Measurements from ENCODE around the gene ROPN1L. TPM values are rescaled to one million over a fixed set of nuclear protein-coding genes. Genes with fewer than 3 reads are reported as not detected.

The ROPN1L gene
- total and polyA plus RNA-seq, 12 donors: 0.15 to 3.9 (median 0.42) TPM; not detected in 3

GRCh38 chr5:10459080-10460055 is 17.7 kb downstream of the ROPN1L start:
- Histone ChIP-seq H3K27me3 (no peaks in the 10 kb centered on the region), H3K9me3 (replicated peaks in 1 of 3) (no peaks in the 10 kb centered on the region), H3K27ac (no peak overlapping the region), H3K4me3 (no peak overlapping the region), H3K4me1 (replicated peaks in 1 of 2) (no peaks in the 10 kb centered on the region), H3K36me3 (replicated peaks in 1 of 2) (no peaks in the 10 kb centered on the region)
- TF ChIP-seq POLR2A (IDR thresholded peaks at IDR 0.05): no peak
- 84 to 91% (median 86%) methylated on average over 19 of the region's 19 CpGs for WGBS, 4 donors
- intact Hi-C loops (cut with DNase I): no loop called here
- DNase-seq: no peak

DNA sequence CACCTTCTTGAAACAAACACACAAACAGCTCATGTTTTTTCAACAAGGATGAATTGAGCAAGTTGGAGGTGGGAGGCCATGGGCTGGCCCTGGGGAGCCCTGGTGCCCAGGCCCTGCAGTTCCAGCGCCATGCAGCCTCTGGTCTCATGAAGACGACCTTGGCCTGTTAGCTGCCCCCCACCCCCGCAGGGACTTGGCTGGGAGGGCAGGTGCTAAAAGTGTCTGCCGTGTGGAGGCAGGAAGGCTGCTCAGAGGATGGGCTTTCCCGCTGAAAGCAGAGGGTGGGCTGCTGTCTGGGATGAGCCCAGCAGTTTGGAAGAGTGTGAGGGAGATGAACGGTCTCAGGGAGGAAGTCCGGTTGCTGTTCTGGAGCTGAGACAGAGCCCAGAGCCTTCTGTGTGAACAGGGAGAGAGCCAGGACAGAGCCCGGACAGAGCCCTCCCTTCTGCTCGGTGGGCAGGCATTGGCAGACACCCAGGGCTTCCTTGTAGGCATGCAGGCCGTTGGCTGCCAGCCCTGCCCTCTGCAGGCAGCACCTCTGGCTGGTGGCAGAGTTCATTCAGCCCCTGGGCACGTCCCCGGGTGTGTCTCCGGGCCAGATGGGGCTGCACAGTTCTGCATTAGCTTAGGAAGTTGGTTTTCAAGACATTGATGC is 18.7 kb downstream of the ROPN1L start:
- no peak for TF ChIP-seq POLR2A (IDR thresholded peaks at IDR 0.05)
- H3K36me3 ChIP-seq (replicated peaks in 1 of 2): no peaks in the 10 kb centered on the region
- no peaks in the 10 kb centered on the region for H3K27me3 ChIP-seq
- H3K4me1 ChIP-seq (replicated peaks in 1 of 2): no peaks in the 10 kb centered on the region
- intact Hi-C loops (cut with DNase I): no loop called here
- DNase-seq: peak in 6 of 7 donors; percentile 27 to 60 (median 46)
- no peak overlapping the region for H3K27ac ChIP-seq
- no peaks in the 10 kb centered on the region for H3K9me3 ChIP-seq (replicated peaks in 1 of 3)
- WGBS, 4 donors: 24 to 37% (median 30%) methylated on average over 10 to 13 of the region's 13 CpGs
- no peak overlapping the region for H3K4me3 ChIP-seq

DNA sequence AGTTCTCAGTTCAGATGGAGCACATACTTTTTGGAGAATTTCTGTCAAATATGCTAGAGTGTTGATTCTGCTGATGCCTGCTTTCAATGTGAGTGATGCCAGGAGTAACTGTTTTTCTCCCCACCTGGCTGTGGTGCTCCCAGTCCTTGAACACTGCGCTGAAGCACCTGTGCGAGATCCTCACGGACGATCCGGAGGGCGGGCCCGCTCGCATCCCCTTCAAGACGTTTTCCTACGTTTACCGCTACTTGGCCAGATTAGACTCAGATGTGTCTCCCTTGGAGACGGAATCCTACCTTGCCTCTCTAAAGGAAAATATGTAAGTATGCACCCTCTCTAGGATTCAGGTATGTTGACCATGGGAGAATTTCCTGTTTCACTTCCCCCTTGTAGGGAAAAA is 19.4 kb downstream of the ROPN1L start:
- Histone ChIP-seq H3K4me1 (replicated peaks in 1 of 2) (no peaks in the 10 kb centered on the region), H3K36me3 (replicated peaks in 1 of 2) (no peaks in the 10 kb centered on the region), H3K4me3 (no peak overlapping the region), H3K27ac (no peak overlapping the region), H3K27me3 (peaks cover 4% of the 10 kb centered on the region), H3K9me3 (replicated peaks in 1 of 3) (no peaks in the 10 kb centered on the region)
- intact Hi-C loops (cut with DNase I): no loop called here
- TF ChIP-seq POLR2A (IDR thresholded peaks at IDR 0.05): no peak
- TF ChIP-seq, protein P1, sequence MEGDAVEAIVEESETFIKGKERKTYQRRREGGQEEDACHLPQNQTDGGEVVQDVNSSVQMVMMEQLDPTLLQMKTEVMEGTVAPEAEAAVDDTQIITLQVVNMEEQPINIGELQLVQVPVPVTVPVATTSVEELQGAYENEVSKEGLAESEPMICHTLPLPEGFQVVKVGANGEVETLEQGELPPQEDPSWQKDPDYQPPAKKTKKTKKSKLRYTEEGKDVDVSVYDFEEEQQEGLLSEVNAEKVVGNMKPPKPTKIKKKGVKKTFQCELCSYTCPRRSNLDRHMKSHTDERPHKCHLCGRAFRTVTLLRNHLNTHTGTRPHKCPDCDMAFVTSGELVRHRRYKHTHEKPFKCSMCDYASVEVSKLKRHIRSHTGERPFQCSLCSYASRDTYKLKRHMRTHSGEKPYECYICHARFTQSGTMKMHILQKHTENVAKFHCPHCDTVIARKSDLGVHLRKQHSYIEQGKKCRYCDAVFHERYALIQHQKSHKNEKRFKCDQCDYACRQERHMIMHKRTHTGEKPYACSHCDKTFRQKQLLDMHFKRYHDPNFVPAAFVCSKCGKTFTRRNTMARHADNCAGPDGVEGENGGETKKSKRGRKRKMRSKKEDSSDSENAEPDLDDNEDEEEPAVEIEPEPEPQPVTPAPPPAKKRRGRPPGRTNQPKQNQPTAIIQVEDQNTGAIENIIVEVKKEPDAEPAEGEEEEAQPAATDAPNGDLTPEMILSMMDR (IDR thresholded peaks at IDR 0.05): no peak
- no peak for DNase-seq
- 89 to 97% (median 94%) methylated on average over 12 of the region's 12 CpGs for WGBS, 4 donors

- no peaks in the 10 kb centered on the region for H3K36me3 ChIP-seq (replicated peaks in 1 of 2)
- intact Hi-C loops (cut with DNase I): no loop called here
- H3K27ac ChIP-seq: no peak overlapping the region
- WGBS, 4 donors: 78 to 96% (median 85%) methylated on average over 10 of the region's 10 CpGs
- H3K4me1 ChIP-seq (replicated peaks in 1 of 2): no peaks in the 10 kb centered on the region
- H3K9me3 ChIP-seq (replicated peaks in 1 of 3): no peaks in the 10 kb centered on the region
- H3K4me3 ChIP-seq: no peak overlapping the region
- TF ChIP-seq, protein P1 (IDR thresholded peaks at IDR 0.05): no peak
- no peak for TF ChIP-seq POLR2A (IDR thresholded peaks at IDR 0.05)
- DNase-seq: no peak
- H3K27me3 ChIP-seq: peaks cover 8% of the 10 kb centered on the region
Measured at GRCh38 chr5:10461904-10462555, 20.4 kb downstream of the ROPN1L start.

DNA sequence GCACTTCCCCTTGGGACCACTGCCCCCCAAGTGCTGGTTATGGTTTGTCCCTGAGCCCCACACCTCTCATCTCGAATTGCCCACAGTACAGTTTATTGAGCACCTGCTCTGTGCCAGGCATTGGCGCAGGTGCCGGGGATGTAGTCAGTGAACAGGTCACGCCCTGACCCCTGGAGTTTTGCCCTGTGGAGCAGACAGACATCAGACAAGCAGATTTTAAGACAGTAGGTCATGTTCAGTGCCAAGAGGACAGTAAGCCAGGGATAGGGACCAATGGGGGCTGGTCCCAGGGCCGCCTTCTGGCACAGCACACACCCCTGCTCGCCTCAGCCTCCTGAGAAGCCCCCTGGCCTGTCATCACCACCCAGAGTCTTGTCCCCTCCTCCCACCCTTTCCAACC is 21.9 kb downstream of the ROPN1L start:
- H3K4me1 ChIP-seq (replicated peaks in 1 of 2): no peaks in the 10 kb centered on the region
- no peaks in the 10 kb centered on the region for H3K36me3 ChIP-seq (replicated peaks in 1 of 2)
- H3K27ac ChIP-seq: no peak overlapping the region
- WGBS, 4 donors: 82 to 96% (median 88%) methylated on average over 4 to 6 of the region's 6 CpGs
- no peaks in the 10 kb centered on the region for H3K9me3 ChIP-seq (replicated peaks in 1 of 3)
- no peak for DNase-seq
- TF ChIP-seq, protein P1 (IDR thresholded peaks at IDR 0.05): no peak
- TF ChIP-seq POLR2A (IDR thresholded peaks at IDR 0.05): no peak
- intact Hi-C loops (cut with DNase I): no loop called here
- peaks cover 11% of the 10 kb centered on the region for H3K27me3 ChIP-seq
- no peak overlapping the region for H3K4me3 ChIP-seq
